T-helper 1 cell treated with Interleukin-12 subunit alpha and Interleukin-12 subunit beta and Interleukin-4 antibody, amounts not matched to agents 30 μg/mL and 1 μg/mL, for 36 hours (primary cell): Measurements from ENCODE around the gene YIPF4.

Source experiments
- H3K27ac Mint-ChIP-seq: one replicate; pipeline ENCODE4 v1.8.0; 2021; ENCODE audit warnings: mild to moderate bottlenecking, mixed read lengths
- H3K27me3 Mint-ChIP-seq: one replicate; pipeline ENCODE4 v1.8.0; 2021; ENCODE audit warnings: low read depth, mixed read lengths
- H3K36me3 Mint-ChIP-seq: one replicate; pipeline ENCODE4 v1.8.0; 2021; ENCODE audit warnings: low read depth, mixed read lengths
- H3K4me1 Mint-ChIP-seq: one replicate; pipeline ENCODE4 v1.8.0; 2021; ENCODE audit warnings: low read depth, mixed read lengths
- H3K4me3 Mint-ChIP-seq: one replicate; pipeline ENCODE4 v1.8.0; 2021; ENCODE audit warnings: mild to moderate bottlenecking, moderate library complexity, mixed read lengths
- H3K9me3 Mint-ChIP-seq: one replicate; pipeline ENCODE4 v1.8.0; 2021; ENCODE audit warnings: mixed read lengths

The YIPF4 gene

DNA sequence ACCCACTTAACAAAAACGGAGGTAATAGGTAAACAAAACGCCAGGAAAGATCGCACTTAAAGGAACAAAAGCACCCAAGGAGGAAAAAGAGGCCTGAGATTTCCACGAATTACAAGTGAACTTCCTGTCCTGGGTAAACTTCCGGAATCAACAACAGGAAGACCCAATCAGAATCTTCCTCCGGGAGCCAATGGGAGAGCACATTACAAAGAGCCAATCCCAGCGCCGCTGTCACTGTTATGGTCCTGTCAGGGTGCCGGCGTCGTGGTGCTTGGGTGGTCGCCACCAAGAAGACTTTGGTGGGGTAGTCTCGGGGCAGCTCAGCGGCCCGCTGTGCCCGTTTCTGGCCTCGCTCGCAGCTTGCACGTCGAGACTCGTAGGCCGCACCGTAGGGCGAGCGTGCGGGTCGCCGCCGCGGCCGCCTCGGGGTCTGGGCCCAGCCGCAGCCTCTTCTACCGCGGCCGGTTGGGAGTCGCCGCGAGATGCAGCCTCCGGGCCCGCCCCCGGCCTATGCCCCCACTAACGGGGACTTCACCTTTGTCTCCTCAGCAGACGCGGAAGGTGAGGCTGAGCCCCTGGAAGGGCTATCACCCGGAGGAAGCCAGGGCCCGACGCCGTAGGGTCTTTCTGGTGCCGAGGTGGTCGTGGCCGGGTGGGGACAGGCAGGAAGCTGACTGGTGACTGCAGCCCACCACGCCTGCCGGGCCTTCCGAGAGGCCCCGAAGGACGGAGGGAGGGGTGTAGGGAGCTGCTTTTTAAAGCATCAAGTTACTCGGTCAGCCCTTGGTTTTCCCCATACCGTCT is at the start of gene YIPF4:
Gene YIPF4 (plus strand): TSS at position 231 of the 804 bp plus-strand sequence. CDS start 252 bp downstream, at position 483.
- Mint-ChIP-seq H3K36me3 (peaks cover 8% of the 10 kb centered on the region), H3K9me3 (no peaks in the 10 kb centered on the region), H3K4me3 (peak within 1 kb of the TSS; percentile 88), H3K27ac (peak within 1 kb of the TSS; percentile 93), H3K4me1 (peaks cover 15% of the 10 kb centered on the region), H3K27me3 (peaks cover 4% of the 10 kb centered on the region)

DNA sequence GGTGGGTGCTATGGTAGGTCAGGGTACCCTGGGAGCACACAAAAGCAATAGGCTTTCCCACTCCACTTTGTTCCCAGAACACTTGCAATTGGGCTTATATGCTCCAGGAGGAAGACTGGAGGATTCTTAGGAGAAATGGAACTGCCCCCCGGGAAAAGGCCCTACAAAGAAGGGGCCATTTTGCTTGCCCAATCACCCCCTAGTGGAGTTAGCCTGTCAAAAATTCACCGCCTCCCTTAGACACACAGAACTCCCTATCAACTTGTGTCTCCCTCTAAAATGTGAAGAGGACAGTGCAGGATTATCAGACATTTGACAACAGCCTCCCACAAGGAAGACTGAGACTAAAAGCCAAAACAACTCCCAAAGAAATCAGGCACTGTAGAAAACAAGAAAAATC is 49.5 kb upstream of the YIPF4 start:
- Mint-ChIP-seq H3K4me3 (no peak overlapping the region), H3K4me1 (no peaks in the 10 kb centered on the region), H3K9me3 (no peaks in the 10 kb centered on the region), H3K27ac (no peak overlapping the region), H3K36me3 (peaks cover 11% of the 10 kb centered on the region), H3K27me3 (no peaks in the 10 kb centered on the region)

GRCh38 chr2:32229635-32230034 is 48.1 kb upstream of the YIPF4 start:
- no peak overlapping the region for H3K27ac Mint-ChIP-seq
- no peak overlapping the region for H3K4me3 Mint-ChIP-seq
- no peaks in the 10 kb centered on the region for H3K27me3 Mint-ChIP-seq
- peaks cover 11% of the 10 kb centered on the region for H3K36me3 Mint-ChIP-seq
- H3K4me1 Mint-ChIP-seq: no peaks in the 10 kb centered on the region
- H3K9me3 Mint-ChIP-seq: no peaks in the 10 kb centered on the region

DNA sequence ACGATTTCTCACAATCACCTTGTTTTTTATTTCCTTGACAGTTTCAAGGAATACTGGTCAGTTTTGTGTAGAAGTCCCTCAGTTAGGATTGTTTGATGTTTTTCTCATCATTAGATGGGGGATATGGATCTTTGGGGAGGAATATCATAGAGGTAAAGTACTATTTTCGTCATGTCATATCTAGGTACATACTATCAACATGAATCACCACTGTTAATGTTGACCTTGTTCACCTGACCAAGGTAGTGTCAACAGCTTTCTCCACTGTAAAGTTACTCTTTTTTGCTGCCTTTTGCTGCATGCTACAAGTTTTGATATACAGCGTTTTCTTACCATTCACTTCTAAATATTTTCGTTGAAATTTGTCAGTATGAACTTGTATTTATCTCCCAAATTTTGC is 45.7 kb upstream of the YIPF4 start:
- H3K27ac Mint-ChIP-seq: no peak overlapping the region
- no peaks in the 10 kb centered on the region for H3K4me1 Mint-ChIP-seq
- H3K9me3 Mint-ChIP-seq: no peaks in the 10 kb centered on the region
- H3K4me3 Mint-ChIP-seq: no peak overlapping the region
- H3K27me3 Mint-ChIP-seq: no peaks in the 10 kb centered on the region
- peaks cover 6% of the 10 kb centered on the region for H3K36me3 Mint-ChIP-seq

DNA sequence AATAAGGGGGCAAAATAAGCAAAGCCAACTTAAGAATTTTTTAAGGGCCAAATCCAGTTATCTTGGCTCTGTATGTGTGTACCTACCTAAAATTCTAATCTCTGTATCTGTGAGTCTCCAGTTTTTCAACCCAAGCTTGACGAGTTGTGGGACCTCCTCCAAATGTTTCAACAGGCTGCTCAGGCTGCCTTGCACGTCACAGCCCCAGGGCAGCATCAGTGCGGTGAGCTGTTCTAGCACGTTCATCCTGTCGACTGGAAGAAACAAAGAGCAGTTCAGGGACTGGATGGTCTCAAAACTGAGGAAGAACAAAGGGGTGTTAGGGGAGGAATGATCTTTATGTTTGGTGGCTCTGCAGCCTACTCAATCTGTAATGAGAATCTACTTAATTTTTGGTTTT is 42.4 kb upstream of the YIPF4 start:
- no peak overlapping the region for H3K27ac Mint-ChIP-seq
- H3K4me1 Mint-ChIP-seq: no peaks in the 10 kb centered on the region
- no peaks in the 10 kb centered on the region for H3K27me3 Mint-ChIP-seq
- peaks cover 4% of the 10 kb centered on the region for H3K36me3 Mint-ChIP-seq
- H3K4me3 Mint-ChIP-seq: no peak overlapping the region
- no peaks in the 10 kb centered on the region for H3K9me3 Mint-ChIP-seq

- H3K4me3 Mint-ChIP-seq: no peak overlapping the region
- H3K4me1 Mint-ChIP-seq: no peaks in the 10 kb centered on the region
- peaks cover 2% of the 10 kb centered on the region for H3K36me3 Mint-ChIP-seq
- no peaks in the 10 kb centered on the region for H3K9me3 Mint-ChIP-seq
- no peak overlapping the region for H3K27ac Mint-ChIP-seq
- no peaks in the 10 kb centered on the region for H3K27me3 Mint-ChIP-seq
These were observed 40.2 kb upstream of the YIPF4 start for GRCh38 chr2:32237488-32237887.

GRCh38 chr2:32237996-32238395 is 39.7 kb upstream of the YIPF4 start:
- Mint-ChIP-seq H3K36me3 (peaks cover 1% of the 10 kb centered on the region), H3K4me3 (no peak overlapping the region), H3K9me3 (no peaks in the 10 kb centered on the region), H3K27me3 (no peaks in the 10 kb centered on the region), H3K4me1 (no peaks in the 10 kb centered on the region), H3K27ac (no peak overlapping the region)

DNA sequence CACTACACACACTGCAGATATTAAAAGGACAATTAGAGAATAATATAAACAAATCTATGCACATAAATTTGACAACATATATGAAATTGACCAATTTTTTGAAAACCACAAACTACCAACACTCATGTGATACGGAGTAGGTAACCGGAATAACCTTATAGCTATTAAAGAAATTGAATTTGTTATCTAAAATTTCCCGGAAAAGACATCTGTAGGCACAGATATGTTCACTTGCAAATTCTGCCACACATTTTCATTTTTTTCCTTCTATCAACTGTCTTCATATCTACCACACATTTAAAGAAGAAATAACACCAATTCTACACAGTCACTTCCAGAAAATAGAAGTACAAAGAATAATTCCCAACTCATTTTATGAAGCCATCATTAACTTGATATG is 35.4 kb upstream of the YIPF4 start:
- no peaks in the 10 kb centered on the region for H3K4me1 Mint-ChIP-seq
- no peak overlapping the region for H3K27ac Mint-ChIP-seq
- H3K27me3 Mint-ChIP-seq: no peaks in the 10 kb centered on the region
- H3K4me3 Mint-ChIP-seq: no peak overlapping the region
- H3K9me3 Mint-ChIP-seq: no peaks in the 10 kb centered on the region
- no peaks in the 10 kb centered on the region for H3K36me3 Mint-ChIP-seq

- Mint-ChIP-seq H3K9me3 (no peaks in the 10 kb centered on the region), H3K27ac (no peak overlapping the region), H3K4me3 (no peak overlapping the region), H3K36me3 (no peaks in the 10 kb centered on the region), H3K27me3 (no peaks in the 10 kb centered on the region), H3K4me1 (no peaks in the 10 kb centered on the region)
These were observed 30.8 kb upstream of the YIPF4 start for GRCh38 chr2:32246911-32247310.

- no peaks in the 10 kb centered on the region for H3K27me3 Mint-ChIP-seq
- no peaks in the 10 kb centered on the region for H3K4me1 Mint-ChIP-seq
- H3K27ac Mint-ChIP-seq: no peak overlapping the region
- no peaks in the 10 kb centered on the region for H3K9me3 Mint-ChIP-seq
- H3K4me3 Mint-ChIP-seq: no peak overlapping the region
- no peaks in the 10 kb centered on the region for H3K36me3 Mint-ChIP-seq
These were observed 29.4 kb upstream of the YIPF4 start for GRCh38 chr2:32248299-32248698.

- Mint-ChIP-seq H3K36me3 (no peaks in the 10 kb centered on the region), H3K4me1 (no peaks in the 10 kb centered on the region), H3K4me3 (no peak overlapping the region), H3K27ac (no peak overlapping the region), H3K27me3 (no peaks in the 10 kb centered on the region), H3K9me3 (no peaks in the 10 kb centered on the region)
These were observed 27.9 kb upstream of the YIPF4 start for GRCh38 chr2:32249731-32250236.

- Mint-ChIP-seq H3K36me3 (no peaks in the 10 kb centered on the region), H3K27ac (no peak overlapping the region), H3K27me3 (no peaks in the 10 kb centered on the region), H3K4me3 (no peak overlapping the region), H3K4me1 (no peaks in the 10 kb centered on the region), H3K9me3 (no peaks in the 10 kb centered on the region)
These were observed 27.4 kb upstream of the YIPF4 start for GRCh38 chr2:32250290-32250689.

- Mint-ChIP-seq H3K36me3 (no peaks in the 10 kb centered on the region), H3K4me3 (no peak overlapping the region), H3K4me1 (peaks cover 2% of the 10 kb centered on the region), H3K27me3 (no peaks in the 10 kb centered on the region), H3K9me3 (no peaks in the 10 kb centered on the region), H3K27ac (no peak overlapping the region)
These were observed 19.5 kb upstream of the YIPF4 start for GRCh38 chr2:32258242-32258641.

GRCh38 chr2:32260376-32260775 is 17.3 kb upstream of the YIPF4 start:
- Mint-ChIP-seq H3K9me3 (no peaks in the 10 kb centered on the region), H3K27ac (no peak overlapping the region), H3K27me3 (no peaks in the 10 kb centered on the region), H3K4me1 (peaks cover 8% of the 10 kb centered on the region), H3K36me3 (no peaks in the 10 kb centered on the region), H3K4me3 (no peak overlapping the region)

DNA sequence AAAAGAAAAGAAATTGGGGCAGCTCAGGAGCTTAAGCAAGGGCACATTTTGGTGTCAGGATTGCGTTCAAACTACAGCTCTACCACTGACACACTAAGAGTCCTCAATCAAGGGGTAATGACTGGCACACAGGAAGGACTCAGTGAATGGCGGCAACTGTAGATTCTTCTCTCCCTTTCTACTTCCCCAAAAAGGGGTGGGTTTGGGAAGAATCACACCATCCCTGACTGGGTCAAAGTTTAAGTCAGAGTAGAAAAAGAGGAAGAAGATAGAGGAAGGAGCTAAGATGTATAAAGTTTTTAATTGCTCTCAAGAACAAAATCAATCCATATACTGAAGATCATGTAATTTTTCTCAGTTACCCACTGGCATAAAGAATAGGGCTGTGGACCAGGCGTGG is 15.6 kb upstream of the YIPF4 start:
- Mint-ChIP-seq H3K27ac (no peak overlapping the region), H3K27me3 (no peaks in the 10 kb centered on the region), H3K36me3 (no peaks in the 10 kb centered on the region), H3K9me3 (no peaks in the 10 kb centered on the region), H3K4me3 (no peak overlapping the region), H3K4me1 (peaks cover 8% of the 10 kb centered on the region)
